Mesenchymal stem cell (in vitro differentiated cells and primary cell): ENCODE measurements around the gene SERPINE2.

ENCODE experiments used
- DNase-seq: peaks from one replicate; pipeline ENCODE4 v3.0.0-alpha.2; 2013
- H2AFZ ChIP-seq: one replicate; pipeline ENCODE4 v1.6.1; 2013; ENCODE audit warnings: low read depth, mild to moderate bottlenecking, control low read depth, inconsistent platforms, low read length, moderate library complexity
- H2AK5ac ChIP-seq: 2 replicates; pipeline ENCODE4 v1.6.1; 2013; ENCODE audit warnings: low read length, moderate library complexity, mild to moderate bottlenecking, inconsistent platforms; ENCODE audit not compliant: severe bottlenecking
- H2BK120ac ChIP-seq: one replicate; pipeline ENCODE4 v1.6.1; 2013; ENCODE audit warnings: low read depth, mild to moderate bottlenecking, inconsistent platforms, low read length, moderate library complexity
- H2BK12ac ChIP-seq, 2 experiments: one replicate each; pipeline ENCODE4 v1.6.1; 2013; ENCODE audit warnings: inconsistent platforms in 2 of 2, low read length in 2 of 2, mild to moderate bottlenecking in 2 of 2, moderate library complexity in 2 of 2, control low read depth in 1 of 2
- H2BK15ac ChIP-seq: one replicate; pipeline ENCODE4 v1.6.1; 2013; ENCODE audit warnings: mild to moderate bottlenecking, low read depth, inconsistent platforms; ENCODE audit not compliant: poor library complexity, severe bottlenecking
- H2BK5ac ChIP-seq: 2 replicates; pipeline ENCODE4 v1.6.1; 2013; ENCODE audit warnings: low read depth, mild to moderate bottlenecking, low read length, control low read depth, inconsistent platforms; ENCODE audit not compliant: poor library complexity, severe bottlenecking
- H3K14ac ChIP-seq, 2 experiments: one replicate each; pipeline ENCODE4 v1.6.1; 2013; ENCODE audit warnings: inconsistent platforms in 2 of 2, low read length in 2 of 2, control low read depth in 1 of 2, mild to moderate bottlenecking in 1 of 2, moderate library complexity in 1 of 2
- H3K18ac ChIP-seq, 2 experiments: one replicate each; pipeline ENCODE4 v1.6.1; 2013; ENCODE audit warnings: inconsistent platforms in 2 of 2, low read length in 2 of 2, control low read depth in 1 of 2, low read depth in 1 of 2, mild to moderate bottlenecking in 1 of 2
- H3K23ac ChIP-seq, 2 experiments: one replicate each; pipeline ENCODE4 v1.6.1; 2013; ENCODE audit warnings: inconsistent platforms in 2 of 2, low read length in 2 of 2, mild to moderate bottlenecking in 2 of 2, moderate library complexity in 2 of 2, control low read depth in 1 of 2
- H3K27ac ChIP-seq: 2 replicates; pipeline ENCODE4 v1.5.1; 2013; ENCODE audit warnings: mild to moderate bottlenecking, moderate library complexity, low read length, control low read depth, inconsistent platforms; ENCODE audit not compliant: poor library complexity, severe bottlenecking
- H3K27me3 ChIP-seq, 2 experiments: 2 replicates each; pipeline versions ENCODE4 v1.6.1 to v1.7.0; 2013; ENCODE audit warnings: low read length in 2 of 2, mild to moderate bottlenecking in 2 of 2, moderate library complexity in 2 of 2, control low read depth in 1 of 2, inconsistent platforms in 1 of 2; ENCODE audit not compliant: control insufficient read depth in 1 of 2, insufficient read depth in 1 of 2
- H3K36me3 ChIP-seq, 2 experiments: 2 replicates each; pipeline versions ENCODE4 v1.6.1 to v1.7.0; 2013; ENCODE audit warnings: low read length in 2 of 2, control low read depth in 1 of 2, inconsistent platforms in 1 of 2, low read depth in 1 of 2, mild to moderate bottlenecking in 1 of 2; ENCODE audit not compliant: insufficient read depth in 2 of 2, control insufficient read depth in 1 of 2
- H3K4ac ChIP-seq, 2 experiments: one replicate each; pipeline ENCODE4 v1.6.1; 2013; ENCODE audit warnings: inconsistent platforms in 2 of 2, low read length in 2 of 2, mild to moderate bottlenecking in 2 of 2, moderate library complexity in 2 of 2, control low read depth in 1 of 2, low read depth in 1 of 2
- H3K4me1 ChIP-seq: 2 replicates; pipeline ENCODE4 v1.6.1; 2013; ENCODE audit warnings: low read depth, low read length, control low read depth; ENCODE audit not compliant: control insufficient read depth, insufficient read depth
- H3K4me2 ChIP-seq: 2 replicates; pipeline ENCODE4 v1.6.1; 2013; ENCODE audit warnings: low read length, mild to moderate bottlenecking, inconsistent platforms; ENCODE audit not compliant: poor library complexity, severe bottlenecking
- H3K4me3 ChIP-seq, 2 experiments: 2 replicates each; pipeline versions ENCODE4 v1.5.1 to v1.7.0; 2013; ENCODE audit warnings: low read length in 2 of 2, mild to moderate bottlenecking in 2 of 2, control low read depth in 1 of 2, low read depth in 1 of 2; ENCODE audit not compliant: insufficient read depth in 1 of 2
- H3K79me1 ChIP-seq: replicated peaks from 2 replicates; pipeline ENCODE4 v1.6.1; 2013; ENCODE audit warnings: mild to moderate bottlenecking, control low read depth, low read length, inconsistent platforms; ENCODE audit not compliant: poor library complexity, severe bottlenecking
- H3K9ac ChIP-seq: 2 replicates; pipeline ENCODE4 v1.7.0; 2013; ENCODE audit warnings: mild to moderate bottlenecking, low read length, moderate library complexity
- H3K9me3 ChIP-seq: 2 replicates; pipeline ENCODE4 v1.7.0; 2013; ENCODE audit warnings: mild to moderate bottlenecking, low read length; ENCODE audit not compliant: control insufficient read depth
- H4K8ac ChIP-seq: one replicate; pipeline ENCODE4 v1.6.1; 2013; ENCODE audit warnings: inconsistent platforms, mild to moderate bottlenecking, low read length, moderate library complexity
- H4K91ac ChIP-seq: one replicate; pipeline ENCODE4 v1.6.1; 2013; ENCODE audit warnings: mild to moderate bottlenecking, low read length, inconsistent platforms
- WGBS: methylation state at CpG from one replicate; pipeline ENCODE4 v1.1.7; 2013; ENCODE audit warnings: mixed read lengths; 5-methylcytosine and 5-hydroxymethylcytosine counted together

The SERPINE2 gene

GRCh38 chr2:224038830-224039079 is 331 bp downstream of the SERPINE2 start:
- no peak overlapping the region for H4K91ac ChIP-seq
- peak overlapping the region; percentile 86 to 87 for H3K4me3 ChIP-seq
- peak overlapping the region in 1 of 2 experiments; percentile 72 for H3K14ac ChIP-seq
- H2AFZ ChIP-seq, result peak overlapping the region; percentile 68
- H3K79me1 ChIP-seq, result peaks cover 14% of the 10 kb centered on the region
- peak overlapping the region in 1 of 2 experiments; percentile 44 for H3K4ac ChIP-seq
- H2BK120ac ChIP-seq, result peak overlapping the region; percentile 54
- H4K8ac ChIP-seq, result no peak overlapping the region
- WGBS, result under 1% methylated on average over 25 of the region's 35 CpGs
- H3K27ac ChIP-seq, result no peak overlapping the region
- H2BK12ac ChIP-seq, result peak overlapping the region in 1 of 2 experiments; percentile 58
- H3K27me3 ChIP-seq, result no peaks in the 10 kb centered on the region
- no peak for DNase-seq
- peak overlapping the region in 1 of 2 experiments; percentile 51 for H3K23ac ChIP-seq
- peak overlapping the region; percentile 88 for H3K4me2 ChIP-seq
- peak overlapping the region; percentile 73 for H3K9ac ChIP-seq
- no peak overlapping the region for H2AK5ac ChIP-seq
- H3K36me3 ChIP-seq, result peaks cover 0 to 13% of the 10 kb centered on the region in 2 experiments
- peaks cover 19% of the 10 kb centered on the region for H3K4me1 ChIP-seq
- no peaks in the 10 kb centered on the region for H3K9me3 ChIP-seq
- no peak overlapping the region for H2BK5ac ChIP-seq
- no peak overlapping the region for H2BK15ac ChIP-seq
- peak overlapping the region in 1 of 2 experiments; percentile 90 for H3K18ac ChIP-seq

DNA sequence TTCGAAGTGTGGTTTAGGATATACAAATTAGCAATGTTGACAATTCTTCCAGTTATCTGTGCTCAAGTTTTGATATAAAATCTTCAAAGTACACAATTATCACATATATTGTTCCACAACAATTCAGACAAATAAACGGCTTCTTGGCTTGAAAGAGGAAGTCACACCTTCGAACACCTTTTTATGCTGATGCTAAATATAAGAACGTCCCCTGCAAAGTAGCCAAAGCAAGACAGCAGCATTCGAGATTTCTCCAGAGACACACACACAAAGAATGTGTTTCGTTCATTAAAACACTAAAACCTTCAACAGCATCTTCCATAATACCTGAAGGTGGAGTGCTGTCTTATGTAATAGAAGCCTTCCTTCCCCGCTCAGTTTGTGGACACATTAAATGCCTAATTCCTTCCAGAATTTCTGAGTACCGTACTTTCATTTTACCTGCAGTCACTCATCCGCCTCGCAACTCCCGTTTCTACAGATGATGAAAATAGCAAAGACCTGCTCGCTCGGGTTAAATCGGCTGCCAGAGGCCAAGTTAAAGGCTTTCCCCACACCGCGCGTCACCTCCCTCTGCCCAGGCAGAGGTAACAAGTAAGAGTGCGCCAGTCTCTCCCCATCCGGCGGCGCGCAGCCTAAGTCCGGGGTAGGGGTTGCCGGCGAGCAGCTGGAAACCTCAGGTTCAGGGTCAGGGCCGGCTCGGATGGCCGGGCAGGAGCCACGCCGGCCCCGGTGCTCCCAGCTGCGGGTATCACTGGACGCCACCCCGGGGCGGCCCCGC is 847 bp downstream of the SERPINE2 start:
- Histone ChIP-seq H3K18ac (peak overlapping the region in 1 of 2 experiments; percentile 69), H3K14ac (peak overlapping the region in 1 of 2 experiments; percentile 88), H3K4me1 (peaks cover 19% of the 10 kb centered on the region), H3K4me3 (peak overlapping the region; percentile 86 to 87), H3K36me3 (peaks cover 0 to 13% of the 10 kb centered on the region in 2 experiments), H3K4ac (peak overlapping the region in 1 of 2 experiments; percentile 45), H3K9me3 (no peaks in the 10 kb centered on the region), H2BK15ac (no peak overlapping the region), H3K27me3 (no peaks in the 10 kb centered on the region), H3K23ac (peak overlapping the region in 1 of 2 experiments; percentile 94), H2AK5ac (no peak overlapping the region), H2BK12ac (peak overlapping the region in 1 of 2 experiments; percentile 60), H4K8ac (no peak overlapping the region), H4K91ac (no peak overlapping the region), H3K4me2 (peak overlapping the region; percentile 88), H3K79me1 (peaks cover 16% of the 10 kb centered on the region), H3K27ac (no peak overlapping the region), H2AFZ (peak overlapping the region; percentile 68), H3K9ac (peak overlapping the region; percentile 73), H2BK5ac (no peak overlapping the region), H2BK120ac (peak overlapping the region; percentile 54)
- peak; percentile 57 for DNase-seq
- 1% methylated on average over 34 of the region's 36 CpGs for WGBS

DNA sequence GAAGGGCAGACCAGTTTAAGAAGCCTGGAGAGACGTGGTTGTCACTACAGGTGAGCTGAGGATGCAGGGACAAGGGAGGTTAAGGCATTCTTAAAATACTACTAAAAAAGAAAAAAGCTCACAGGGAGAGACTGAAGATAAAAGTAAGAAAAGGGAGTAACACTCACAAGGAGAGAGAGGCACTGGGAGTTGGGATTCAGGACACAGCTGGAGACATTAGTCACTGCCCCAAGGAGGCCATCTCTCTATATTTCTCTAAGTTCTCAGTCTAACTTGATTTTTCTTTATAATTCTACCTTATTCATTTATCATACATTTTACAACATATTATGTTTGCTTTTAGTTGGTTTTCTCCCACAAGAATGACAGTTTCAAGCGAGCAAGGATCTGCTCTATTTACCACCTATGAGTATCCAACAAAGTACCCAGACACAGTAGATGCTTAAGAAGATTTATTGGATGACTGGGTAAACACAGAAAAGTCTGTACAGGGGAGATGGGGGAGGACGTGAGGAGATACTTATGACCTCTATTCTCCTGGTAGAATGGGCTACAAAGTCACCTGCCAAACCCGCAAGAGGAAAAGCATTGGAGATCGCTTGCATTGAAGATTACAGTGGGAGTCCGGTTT is 2.2 kb downstream of the SERPINE2 start:
- Histone ChIP-seq H3K23ac (peak overlapping the region in 1 of 2 experiments; percentile 40), H3K4me1 (peaks cover 19% of the 10 kb centered on the region), H3K27me3 (no peaks in the 10 kb centered on the region), H3K36me3 (peaks cover 0 to 15% of the 10 kb centered on the region in 2 experiments), H4K8ac (no peak overlapping the region), H2AK5ac (no peak overlapping the region), H3K4me3 (peak overlapping the region in 1 of 2 experiments; percentile 87), H3K9me3 (no peaks in the 10 kb centered on the region), H2BK12ac (no peak overlapping the region), H3K18ac (no peak overlapping the region), H3K4me2 (peak overlapping the region; percentile 55), H3K4ac (no peak overlapping the region), H3K9ac (peak overlapping the region; percentile 73), H2BK120ac (no peak overlapping the region), H3K14ac (no peak overlapping the region), H2BK5ac (no peak overlapping the region), H3K79me1 (peaks cover 19% of the 10 kb centered on the region), H3K27ac (no peak overlapping the region), H2AFZ (no peak overlapping the region), H4K91ac (no peak overlapping the region), H2BK15ac (no peak overlapping the region)
- peak; percentile 29 for DNase-seq
- WGBS, result 80% methylated on average over 4 of the region's 6 CpGs

GRCh38 chr2:224034017-224034416 is 5.1 kb downstream of the SERPINE2 start:
- peak overlapping the region in 1 of 2 experiments; percentile 67 for H3K23ac ChIP-seq
- H3K18ac ChIP-seq, result no peak overlapping the region
- H2BK5ac ChIP-seq, result no peak overlapping the region
- WGBS, result 96% methylated on average over 5 of the region's 5 CpGs
- no peak overlapping the region for H2AK5ac ChIP-seq
- peaks cover 32% of the 10 kb centered on the region for H3K79me1 ChIP-seq
- no peak overlapping the region for H2BK12ac ChIP-seq
- no peak overlapping the region for H3K4me3 ChIP-seq
- H2BK120ac ChIP-seq, result no peak overlapping the region
- no peak overlapping the region for H2BK15ac ChIP-seq
- H3K9me3 ChIP-seq, result no peaks in the 10 kb centered on the region
- no peak for DNase-seq
- no peak overlapping the region for H3K4me2 ChIP-seq
- H4K91ac ChIP-seq, result no peak overlapping the region
- H3K27ac ChIP-seq, result no peak overlapping the region
- H2AFZ ChIP-seq, result no peak overlapping the region
- H3K27me3 ChIP-seq, result no peaks in the 10 kb centered on the region
- H3K36me3 ChIP-seq, result peaks cover 8 to 36% of the 10 kb centered on the region in 2 experiments
- no peak overlapping the region for H3K9ac ChIP-seq
- H4K8ac ChIP-seq, result no peak overlapping the region
- H3K4me1 ChIP-seq, result peaks cover 16% of the 10 kb centered on the region
- no peak overlapping the region for H3K4ac ChIP-seq
- H3K14ac ChIP-seq, result no peak overlapping the region
